H1 (cell line): ENCODE results near the gene FGD4. TPM values are rescaled to one million over a fixed set of nuclear protein-coding genes. Genes with fewer than 3 reads are reported as not detected.

Experiments used
- CHD1 ChIP-seq: IDR thresholded peaks from 2 replicates; pipeline ENCODE4 v1.6.1; 2012; ENCODE audit warnings: low read depth, low read length, improper control_type of control experiment
- EGR1 ChIP-seq: IDR thresholded peaks from 2 replicates; pipeline ENCODE4 v1.6.1; 2011; ENCODE audit warnings: low read depth, low read length, borderline replicate concordance
- HDAC6 ChIP-seq: IDR thresholded peaks from one replicate; pipeline ENCODE4 v1.7.1; 2012; ENCODE audit warnings: low read depth, mild to moderate bottlenecking, inconsistent platforms, low read length, moderate library complexity
- SP1 ChIP-seq: IDR thresholded peaks from 2 replicates; pipeline ENCODE4 v1.6.1; 2011; ENCODE audit warnings: low read depth, low read length
- polyA plus RNA-seq, 7 experiments: library from polyadenylated mRNA; depleted of rRNA in 3 of 7; stranded (reverse) in 5 of 7; unstranded in 2 of 7; fragments of >200 nt in 5 of 7; fragments of 200-250 nt in 2 of 7; gene quantifications; 1 replicate in 5 of 7; 2 replicates in 1 of 7; 4 replicates in 1 of 7; pipeline versions ENCODE4 v1.2.1 to v1.2.3, GENCODE V29; 2011 to 2013; ENCODE audit warnings: missing spikeins in 2 of 7, mixed read lengths in 2 of 7
- total RNA-seq: library from RNA; stranded (reverse); fragmentation: NEBNext Ultra II Directional; extraction: Animal tissue kit (Norgen Biotek cat#: 25700); gene quantifications from 2 replicates; pipeline ENCODE4 v1.2.1, GENCODE V29; 2021

Gene FGD4
- total and polyA plus RNA-seq, 2 of the 8 experiments (the other 6 are each of a cell fraction or from before 2014, with no cell fraction given), result 8.5 to 48.2 TPM

DNA sequence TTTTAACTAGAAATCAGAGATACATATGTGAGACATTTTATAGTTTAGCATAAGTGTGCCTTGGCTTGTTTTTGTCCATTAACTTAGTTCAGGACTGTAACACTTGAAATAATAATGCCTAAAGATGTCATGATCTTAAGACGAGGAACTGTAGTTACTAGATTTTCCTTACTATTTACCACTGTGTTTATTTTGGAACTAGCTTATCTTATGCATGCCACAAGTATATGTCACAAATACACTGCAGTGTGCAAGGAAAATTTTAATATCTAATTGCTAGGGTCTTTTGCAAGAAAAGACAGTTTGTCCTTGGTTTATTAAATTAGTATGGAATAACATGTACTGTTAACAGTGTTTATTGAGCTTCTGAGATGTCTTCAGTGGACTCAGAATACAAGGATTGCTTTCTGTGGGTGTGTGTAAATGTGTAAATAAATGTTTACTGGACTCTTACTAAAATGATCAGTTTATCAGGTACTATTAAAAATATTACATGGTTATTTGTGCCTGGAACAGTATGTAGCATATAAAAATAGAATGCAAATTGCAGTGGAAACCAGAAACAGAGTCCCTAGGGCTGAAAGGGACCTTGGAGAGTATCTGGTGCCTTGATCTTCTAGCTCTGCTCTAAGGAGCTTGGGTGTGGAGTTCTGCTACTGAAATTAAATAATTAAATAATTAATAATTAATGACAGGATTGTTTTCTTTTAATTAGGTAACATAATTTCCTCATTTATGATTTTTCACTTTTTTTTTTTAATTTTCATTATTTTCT, 58.1 kb downstream of the FGD4 start (continued):
- TF ChIP-seq CHD1 (no peak), HDAC6 (no peak), SP1 (no peak), EGR1 (no peak)
